Endothelial cell (in vitro differentiated cells): ENCODE data around the gene MAGI3. TPM values are rescaled to one million over a fixed set of nuclear protein-coding genes. Genes with fewer than 3 reads are reported as not detected.

Experiments used
- DNase-seq: peaks from one replicate; pipeline ENCODE4 v3.0.0; 2021; ENCODE audit warnings: low spot score
- H3K27ac Mint-ChIP-seq: one replicate; pipeline ENCODE4 v1.8.0; 2021; ENCODE audit warnings: mixed read lengths, inconsistent platforms; ENCODE audit not compliant: unreplicated experiment
- H3K27me3 Mint-ChIP-seq: one replicate; pipeline ENCODE4 v1.8.0; 2021; ENCODE audit warnings: mild to moderate bottlenecking, moderate library complexity, mixed read lengths, inconsistent platforms; ENCODE audit not compliant: unreplicated experiment
- H3K36me3 Mint-ChIP-seq: one replicate; pipeline ENCODE4 v1.8.0; 2021; ENCODE audit warnings: mild to moderate bottlenecking, low read depth, mixed read lengths, inconsistent platforms; ENCODE audit not compliant: unreplicated experiment
- H3K4me1 Mint-ChIP-seq: one replicate; pipeline ENCODE4 v1.8.0; 2021; ENCODE audit warnings: mild to moderate bottlenecking, mixed read lengths, inconsistent platforms; ENCODE audit not compliant: unreplicated experiment
- H3K4me3 Mint-ChIP-seq: one replicate; pipeline ENCODE4 v1.8.0; 2021; ENCODE audit warnings: mild to moderate bottlenecking, mixed read lengths, inconsistent platforms; ENCODE audit not compliant: unreplicated experiment
- H3K9me3 Mint-ChIP-seq: one replicate; pipeline ENCODE4 v1.8.0; 2021; ENCODE audit warnings: mixed read lengths, inconsistent platforms; ENCODE audit not compliant: unreplicated experiment
- CTCF ChIP-seq: fragments of 200-600 bp; sonication (generic); IDR thresholded peaks from one replicate; pipeline ENCODE4 v1.5.0; 2021; ENCODE audit warnings: antibody characterized with exemption; ENCODE audit not compliant: unreplicated experiment
- total RNA-seq: library from RNA; stranded (reverse); fragmentation: NEBNext Ultra II Directional; extraction: Animal tissue kit (Norgen Biotek cat#: 25700); gene quantifications from one replicate; pipeline ENCODE4 v1.2.1, GENCODE V29; 2021; ENCODE audit not compliant: unreplicated experiment

MAGI3 gene
- total RNA-seq, 1 donor from 2014 or later, result 18.9 TPM

- Mint-ChIP-seq H3K36me3 (no peaks in the 10 kb centered on the region), H3K27ac (no peak overlapping the region), H3K9me3 (no peaks in the 10 kb centered on the region), H3K27me3 (no peaks in the 10 kb centered on the region), H3K4me3 (no peak overlapping the region), H3K4me1 (peaks cover 7% of the 10 kb centered on the region)
- DNase-seq, result no peak
- TF ChIP-seq CTCF, result no peak
These were observed 44.0 kb downstream of the MAGI3 start for GRCh38 chr1:113434081-113434873.

DNA sequence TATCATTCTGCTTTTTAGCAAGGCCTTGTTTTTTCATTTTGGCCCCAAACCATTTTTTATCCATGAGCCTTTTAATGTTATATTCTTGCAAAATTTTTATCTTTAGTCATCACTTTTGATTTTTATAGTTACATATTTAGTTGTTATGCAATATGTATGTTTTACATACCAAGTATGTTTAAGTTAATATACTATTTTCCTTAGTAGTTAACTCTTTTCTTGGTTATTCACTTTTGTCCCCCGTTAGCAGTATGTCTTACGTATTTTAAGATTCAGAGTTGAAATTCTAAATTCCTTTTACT, 44.5 kb downstream of the MAGI3 start:
- Mint-ChIP-seq H3K9me3 (no peaks in the 10 kb centered on the region), H3K36me3 (no peaks in the 10 kb centered on the region), H3K4me1 (peaks cover 9% of the 10 kb centered on the region), H3K4me3 (no peak overlapping the region), H3K27ac (no peak overlapping the region), H3K27me3 (no peaks in the 10 kb centered on the region)
- TF ChIP-seq CTCF, result no peak
- no peak for DNase-seq

GRCh38 chr1:113437554-113438341, 47.4 kb downstream of the MAGI3 start:
- no peaks in the 10 kb centered on the region for H3K27me3 Mint-ChIP-seq
- no peak overlapping the region for H3K27ac Mint-ChIP-seq

DNA sequence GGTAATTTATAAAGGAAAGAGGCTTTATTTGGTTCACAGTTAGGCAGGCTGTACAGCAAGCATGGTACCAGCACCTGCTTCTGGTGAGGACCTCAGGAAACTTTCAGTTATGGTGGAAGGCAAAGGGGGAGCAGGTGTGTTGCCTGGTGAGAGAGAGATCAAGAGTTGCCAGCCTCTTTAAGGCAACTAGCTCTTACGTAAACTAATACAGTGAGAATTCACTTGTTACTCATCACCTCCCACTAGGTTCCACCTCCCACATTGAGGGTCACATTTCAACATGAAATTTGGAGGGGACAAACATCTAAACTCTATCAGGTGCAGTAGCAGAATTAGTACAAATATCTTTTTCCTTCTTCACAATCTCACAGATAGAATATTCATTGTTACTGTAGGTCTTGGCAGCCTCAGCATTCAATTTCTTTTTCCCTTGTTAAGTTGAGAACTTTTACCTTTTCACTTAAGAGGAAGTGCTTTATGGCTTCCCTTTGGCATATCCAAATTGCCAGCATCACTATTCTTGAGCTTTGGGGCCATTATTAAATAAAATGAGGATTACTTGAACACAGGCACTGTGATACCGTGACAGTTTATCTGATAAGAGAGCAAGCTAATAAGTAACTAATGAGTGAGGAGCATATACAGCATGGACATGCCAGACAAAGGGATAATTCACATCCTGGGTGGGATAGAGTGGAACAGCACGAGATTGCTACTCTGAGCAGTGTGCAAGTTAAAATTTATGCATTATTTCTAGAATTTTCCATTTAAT, 48.4 kb downstream of the MAGI3 start:
- TF ChIP-seq CTCF, result no peak
- Mint-ChIP-seq H3K27ac (no peak overlapping the region), H3K36me3 (no peaks in the 10 kb centered on the region), H3K27me3 (no peaks in the 10 kb centered on the region), H3K9me3 (no peaks in the 10 kb centered on the region), H3K4me3 (no peak overlapping the region), H3K4me1 (peaks cover 11% of the 10 kb centered on the region)
- DNase-seq, result no peak

More at GRCh38 chr1:113437554-113438341, 47.4 kb downstream of the MAGI3 start:
- no peak for DNase-seq
- no peak for TF ChIP-seq CTCF
- Mint-ChIP-seq H3K36me3 (no peaks in the 10 kb centered on the region), H3K9me3 (no peaks in the 10 kb centered on the region), H3K4me1 (peaks cover 11% of the 10 kb centered on the region), H3K4me3 (no peak overlapping the region)
